Measurements from ENCODE around the gene VWA2.

VWA2 gene

GRCh38 chr10:114278140-114278883 is 39.3 kb downstream of the VWA2 start:
- no peak for DNase-seq (ENCODE audit: low read depth)

GRCh38 chr10:114278884-114279191 is 39.8 kb downstream of the VWA2 start:
- no peak for DNase-seq (ENCODE audit: low read depth)

- DNase-seq (ENCODE audit: low read depth): no peak
Measured at GRCh38 chr10:114279289-114279688, 40.2 kb downstream of the VWA2 start.

GRCh38 chr10:114279901-114280644 is 41.0 kb downstream of the VWA2 start:
- DNase-seq (ENCODE audit: low read depth): no peak

GRCh38 chr10:114281006-114281405 is 42.0 kb downstream of the VWA2 start:
- DNase-seq (ENCODE audit: low read depth): no peak

- DNase-seq (ENCODE audit: low read depth): no peak
Measured at GRCh38 chr10:114281461-114281860, 42.4 kb downstream of the VWA2 start.

GRCh38 chr10:114282526-114282925 is 43.5 kb downstream of the VWA2 start:
- no peak for DNase-seq (ENCODE audit: low read depth)

GRCh38 chr10:114283091-114283490 is 44.0 kb downstream of the VWA2 start:
- no peak for DNase-seq (ENCODE audit: low read depth)

GRCh38 chr10:114283535-114284234 is 44.6 kb downstream of the VWA2 start:
- DNase-seq (ENCODE audit: low read depth): no peak

GRCh38 chr10:114284346-114285071 is 45.5 kb downstream of the VWA2 start:
- DNase-seq (ENCODE audit: low read depth): no peak

GRCh38 chr10:114285961-114286441 is 46.9 kb downstream of the VWA2 start:
- DNase-seq (ENCODE audit: low read depth): no peak

- DNase-seq (ENCODE audit: low read depth): no peak
Measured at GRCh38 chr10:114286921-114287320, 47.9 kb downstream of the VWA2 start.

- DNase-seq (ENCODE audit: low read depth): no peak
Measured at GRCh38 chr10:114288424-114289095, 49.5 kb downstream of the VWA2 start.

GRCh38 chr10:114289096-114289436 is 50.0 kb downstream of the VWA2 start:
- DNase-seq (ENCODE audit: low read depth): no peak

- no peak for DNase-seq (ENCODE audit: low read depth)
Measured at GRCh38 chr10:114290038-114290437, 51.0 kb downstream of the VWA2 start.

GRCh38 chr10:114291076-114291475 is 52.0 kb downstream of the VWA2 start:
- no peak for DNase-seq (ENCODE audit: low read depth)

- no peak for DNase-seq (ENCODE audit: low read depth)
Measured at GRCh38 chr10:114291516-114291915, 52.5 kb downstream of the VWA2 start.

- no peak for DNase-seq (ENCODE audit: low read depth)
Measured at GRCh38 chr10:114293075-114293474, 54.0 kb downstream of the VWA2 start.

- no peak for DNase-seq (ENCODE audit: low read depth)
Measured at GRCh38 chr10:114294549-114294948, 55.5 kb downstream of the VWA2 start.

- no peak for DNase-seq (ENCODE audit: low read depth)
Measured at GRCh38 chr10:114295393-114295792, 56.3 kb downstream of the VWA2 start.

- DNase-seq (ENCODE audit: low read depth): no peak
Measured at GRCh38 chr10:114297136-114297705, 58.2 kb downstream of the VWA2 start.
